SU-DHL-6 (cell line): ENCODE data around the gene MLIP.

Source experiments
- H2AFZ ChIP-seq: fragments of 200-600 bp; sonication (generic); 2 replicates; pipeline ENCODE4 v1.6.1; 2014; ENCODE audit warnings: low read depth, mild to moderate bottlenecking, moderate library complexity, mixed read lengths, antibody characterized with exemption, low read length; ENCODE audit not compliant: severe bottlenecking
- H3F3A ChIP-seq: fragments of 200-600 bp; shearing (Covaris generic); 2 replicates; pipeline ENCODE4 v1.6.0; 2016; ENCODE audit warnings: antibody characterized with exemption, mild to moderate bottlenecking; ENCODE audit not compliant: insufficient read depth
- H3K27ac ChIP-seq: fragments of 200-600 bp; sonication (generic); 2 replicates; pipeline ENCODE4 v1.5.1; 2016; ENCODE audit warnings: low read depth, mild to moderate bottlenecking, low read length, moderate library complexity, mixed read lengths
- H3K27me3 ChIP-seq: fragments of 200-600 bp; sonication (generic), shearing (Covaris generic); 2 replicates; pipeline ENCODE4 v1.6.0; 2014; ENCODE audit warnings: mild to moderate bottlenecking, low read length
- H3K36me3 ChIP-seq: fragments of 200-600 bp; sonication (generic); 2 replicates; pipeline ENCODE4 v1.6.1; 2014; ENCODE audit warnings: mild to moderate bottlenecking, low read length, mixed read lengths
- H3K4me2 ChIP-seq: fragments of 300-600, 200-600 bp; shearing (Covaris generic), sonication (generic); 2 replicates; pipeline ENCODE4 v1.6.0; 2014; ENCODE audit warnings: low read length, low read depth, mild to moderate bottlenecking; ENCODE audit not compliant: poor library complexity, severe bottlenecking
- H3K4me3 ChIP-seq: fragments of 200-600 bp; sonication (generic); 2 replicates; pipeline ENCODE4 v1.5.1; 2014; ENCODE audit warnings: antibody characterized with exemption, low read length, mild to moderate bottlenecking, mixed read lengths; ENCODE audit not compliant: insufficient read depth, poor library complexity, severe bottlenecking
- H3K79me2 ChIP-seq: fragments of 200-600 bp; sonication (generic); 2 replicates; pipeline ENCODE4 v1.6.1; 2014; ENCODE audit warnings: mild to moderate bottlenecking, low read length, moderate library complexity; ENCODE audit not compliant: insufficient read depth
- H3K9ac ChIP-seq: fragments of 200-600 bp; sonication (generic); 2 replicates; pipeline ENCODE4 v1.7.0; 2014; ENCODE audit warnings: mild to moderate bottlenecking, low read length
- H3K9me2 ChIP-seq: fragments of 200-600 bp; sonication (generic); replicated peaks from 2 replicates; pipeline ENCODE4 v1.6.1; 2014; ENCODE audit warnings: low read length; ENCODE audit not compliant: insufficient read depth
- H3K9me3 ChIP-seq: fragments of 200-600 bp; sonication (generic); 2 replicates; pipeline ENCODE4 v1.6.1; 2014; ENCODE audit warnings: low read length, mixed read lengths; ENCODE audit not compliant: insufficient read depth
- H4K20me1 ChIP-seq: fragments of 200-600 bp; sonication (generic); 2 replicates; pipeline ENCODE4 v1.6.1; 2014; ENCODE audit warnings: low read depth, mild to moderate bottlenecking, antibody characterized with exemption, low read length, moderate library complexity, mixed read lengths
- EZH2phosphoT487 ChIP-seq: fragments of 200-600 bp; sonication (generic), shearing (Covaris generic); conservative IDR thresholded peaks from 2 replicates; pipeline ENCODE4 v1.6.1; 2018; ENCODE audit warnings: mild to moderate bottlenecking, antibody characterized with exemption, low read length, moderate library complexity, mixed read lengths
- TF ChIP-seq, protein P1 (sequence below): fragments of 200-600 bp; sonication (generic); IDR thresholded peaks from one replicate; pipeline ENCODE4 v1.5.1; 2017; ENCODE audit warnings: antibody characterized with exemption, mild to moderate bottlenecking, low read length, moderate library complexity; ENCODE audit not compliant: insufficient read depth, poor library complexity, severe bottlenecking

The MLIP gene

DNA sequence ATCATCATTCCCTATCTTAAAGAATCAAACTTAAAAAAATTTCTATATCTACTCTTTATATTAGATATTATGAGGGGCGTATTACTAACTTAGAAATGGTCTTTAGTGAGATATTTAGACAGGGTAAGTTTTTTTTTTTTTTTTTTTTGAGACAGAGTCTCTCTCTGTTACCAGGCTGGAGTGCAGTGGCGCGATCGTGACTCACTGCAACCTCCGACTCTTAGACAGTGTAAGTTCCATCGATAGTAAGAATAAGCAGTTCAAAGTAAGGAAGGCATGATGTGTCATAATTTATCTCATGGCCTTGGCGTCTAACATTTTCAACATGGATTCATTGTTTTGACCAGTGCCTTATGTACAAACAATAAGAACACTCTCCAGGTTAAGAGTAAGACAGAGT, 72.4 kb downstream of the MLIP start:
- H3F3A ChIP-seq: no peaks in the 10 kb centered on the region
- TF ChIP-seq EZH2phosphoT487: no peak
- TF ChIP-seq, protein P1, sequence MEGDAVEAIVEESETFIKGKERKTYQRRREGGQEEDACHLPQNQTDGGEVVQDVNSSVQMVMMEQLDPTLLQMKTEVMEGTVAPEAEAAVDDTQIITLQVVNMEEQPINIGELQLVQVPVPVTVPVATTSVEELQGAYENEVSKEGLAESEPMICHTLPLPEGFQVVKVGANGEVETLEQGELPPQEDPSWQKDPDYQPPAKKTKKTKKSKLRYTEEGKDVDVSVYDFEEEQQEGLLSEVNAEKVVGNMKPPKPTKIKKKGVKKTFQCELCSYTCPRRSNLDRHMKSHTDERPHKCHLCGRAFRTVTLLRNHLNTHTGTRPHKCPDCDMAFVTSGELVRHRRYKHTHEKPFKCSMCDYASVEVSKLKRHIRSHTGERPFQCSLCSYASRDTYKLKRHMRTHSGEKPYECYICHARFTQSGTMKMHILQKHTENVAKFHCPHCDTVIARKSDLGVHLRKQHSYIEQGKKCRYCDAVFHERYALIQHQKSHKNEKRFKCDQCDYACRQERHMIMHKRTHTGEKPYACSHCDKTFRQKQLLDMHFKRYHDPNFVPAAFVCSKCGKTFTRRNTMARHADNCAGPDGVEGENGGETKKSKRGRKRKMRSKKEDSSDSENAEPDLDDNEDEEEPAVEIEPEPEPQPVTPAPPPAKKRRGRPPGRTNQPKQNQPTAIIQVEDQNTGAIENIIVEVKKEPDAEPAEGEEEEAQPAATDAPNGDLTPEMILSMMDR: no peak

DNA sequence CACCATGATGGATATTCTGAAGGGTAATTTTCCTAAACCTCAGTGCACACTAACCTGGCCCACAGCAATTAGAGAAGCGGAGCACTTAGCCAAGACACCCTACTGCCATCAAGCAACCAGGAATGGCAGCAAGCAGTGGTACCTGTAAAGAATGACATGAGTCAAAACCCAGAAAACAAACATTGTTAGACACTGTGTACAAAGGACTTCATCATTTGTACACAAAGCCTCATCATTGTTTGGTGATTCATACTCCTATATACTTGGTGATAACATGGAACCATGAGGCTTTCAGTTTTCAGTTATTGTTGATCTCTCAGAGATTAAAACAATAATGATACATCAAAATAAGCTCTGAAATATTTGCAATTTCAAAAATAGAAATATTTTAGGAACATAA, 74.6 kb downstream of the MLIP start:
- Histone ChIP-seq H3K9ac (no peak overlapping the region), H2AFZ (no peak overlapping the region), H3K4me2 (no peak overlapping the region), H3K9me3 (no peaks in the 10 kb centered on the region), H3K27ac (no peak overlapping the region), H3K4me3 (no peak overlapping the region), H3F3A (no peaks in the 10 kb centered on the region), H3K79me2 (no peaks in the 10 kb centered on the region), H3K9me2 (no peaks in the 10 kb centered on the region), H3K27me3 (peaks cover 3% of the 10 kb centered on the region; the same call in 1 of the 2 replicates), H3K36me3 (no peaks in the 10 kb centered on the region), H4K20me1 (0 out of 2 replicates have a peak, but pooled peaks cover 3% of the 10 kb centered on the region)
- no peak for TF ChIP-seq EZH2phosphoT487
- TF ChIP-seq, protein P1: no peak

More for the DNA sequence above, 72.4 kb downstream of the MLIP start:
- H3K27ac ChIP-seq: no peak overlapping the region
- H3K4me2 ChIP-seq: no peak overlapping the region
- no peak overlapping the region for H3K9ac ChIP-seq
- no peaks in the 10 kb centered on the region for H3K79me2 ChIP-seq
- H3K4me3 ChIP-seq: no peak overlapping the region
- H3K9me3 ChIP-seq: no peaks in the 10 kb centered on the region
- H2AFZ ChIP-seq: no peak overlapping the region
- peaks cover 3% of the 10 kb centered on the region; the same call in 1 of the 2 replicates for H3K27me3 ChIP-seq
- H3K9me2 ChIP-seq: no peaks in the 10 kb centered on the region
- no peaks in the 10 kb centered on the region for H4K20me1 ChIP-seq
- no peaks in the 10 kb centered on the region for H3K36me3 ChIP-seq

DNA sequence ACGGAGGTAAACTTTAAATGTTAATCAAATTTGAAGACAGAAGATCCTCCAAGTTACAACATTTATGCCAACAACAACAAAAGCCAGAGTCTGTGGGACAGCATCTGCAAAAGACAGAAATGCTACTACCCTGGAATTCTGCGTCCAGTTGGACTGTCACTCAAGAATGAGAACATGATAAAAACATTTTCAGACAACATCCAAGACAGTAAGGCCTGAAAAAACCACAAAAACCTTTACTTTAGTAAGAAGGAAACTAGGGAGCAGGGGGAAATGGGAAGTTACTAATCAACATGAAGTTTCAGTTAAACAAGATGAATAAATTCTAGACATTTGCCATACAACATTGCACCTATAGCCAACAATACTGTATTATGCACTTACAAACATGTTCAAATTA, 77.6 kb downstream of the MLIP start:
- Histone ChIP-seq H3K9me2 (no peaks in the 10 kb centered on the region), H3K36me3 (no peaks in the 10 kb centered on the region), H4K20me1 (0 out of 2 replicates have a peak, but pooled peaks cover 3% of the 10 kb centered on the region), H2AFZ (no peak overlapping the region), H3K27me3 (peaks cover 3% of the 10 kb centered on the region; the same call in 1 of the 2 replicates), H3K27ac (no peak overlapping the region), H3K79me2 (no peaks in the 10 kb centered on the region), H3K9me3 (no peaks in the 10 kb centered on the region), H3F3A (no peaks in the 10 kb centered on the region), H3K4me2 (no peak overlapping the region), H3K9ac (no peak overlapping the region), H3K4me3 (no peak overlapping the region)
- TF ChIP-seq, protein P1: no peak
- no peak for TF ChIP-seq EZH2phosphoT487

DNA sequence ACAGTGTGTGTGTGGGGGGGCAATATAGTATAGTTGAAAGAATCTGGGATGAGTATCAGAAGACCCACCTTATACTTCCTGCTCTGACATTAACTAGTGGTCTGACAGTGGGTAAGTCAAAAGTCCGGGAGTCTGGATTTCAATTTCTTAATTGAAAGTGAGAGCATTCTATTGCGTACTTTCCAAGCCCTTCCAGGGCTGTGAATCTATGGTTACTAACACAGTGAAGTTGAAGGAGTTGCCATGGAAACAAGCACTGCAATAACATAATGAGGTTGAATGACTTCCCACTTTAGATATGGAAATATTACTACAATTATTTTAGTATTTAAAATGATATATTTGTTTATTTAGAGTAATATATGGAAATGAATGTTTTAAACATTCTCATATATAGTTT, 80.2 kb downstream of the MLIP start:
- no peaks in the 10 kb centered on the region for H3K9me2 ChIP-seq
- no peak overlapping the region for H3K4me2 ChIP-seq
- H3K27me3 ChIP-seq: no peaks in the 10 kb centered on the region
- TF ChIP-seq EZH2phosphoT487: no peak
- TF ChIP-seq, protein P1: no peak
- no peaks in the 10 kb centered on the region for H3K36me3 ChIP-seq
- H3K9ac ChIP-seq: no peak overlapping the region
- no peak overlapping the region for H2AFZ ChIP-seq
- H3K4me3 ChIP-seq: no peak overlapping the region
- 0 out of 2 replicates have a peak, but pooled peaks cover 3% of the 10 kb centered on the region for H4K20me1 ChIP-seq
- H3F3A ChIP-seq: no peaks in the 10 kb centered on the region
- no peaks in the 10 kb centered on the region for H3K9me3 ChIP-seq
- no peaks in the 10 kb centered on the region for H3K79me2 ChIP-seq
- H3K27ac ChIP-seq: no peak overlapping the region
